NOMO-1 treated with dmso at 0.1 percent for 144 hours (cell line): ENCODE results near the gene HOXC9.

ENCODE experiments used
- DNase-seq: peaks from one replicate; lab custom pipeline; 2025; ENCODE audit not compliant: unreplicated experiment; lab: John Stamatoyannopoulos, UW

HOXC9 gene

GRCh38 chr12:54051026-54051842 is 51.3 kb downstream of the HOXC9 start:
- no peak for DNase-seq

- DNase-seq = no peak
Observed at GRCh38 chr12:54051874-54052437, 52.0 kb downstream of the HOXC9 start.

DNA sequence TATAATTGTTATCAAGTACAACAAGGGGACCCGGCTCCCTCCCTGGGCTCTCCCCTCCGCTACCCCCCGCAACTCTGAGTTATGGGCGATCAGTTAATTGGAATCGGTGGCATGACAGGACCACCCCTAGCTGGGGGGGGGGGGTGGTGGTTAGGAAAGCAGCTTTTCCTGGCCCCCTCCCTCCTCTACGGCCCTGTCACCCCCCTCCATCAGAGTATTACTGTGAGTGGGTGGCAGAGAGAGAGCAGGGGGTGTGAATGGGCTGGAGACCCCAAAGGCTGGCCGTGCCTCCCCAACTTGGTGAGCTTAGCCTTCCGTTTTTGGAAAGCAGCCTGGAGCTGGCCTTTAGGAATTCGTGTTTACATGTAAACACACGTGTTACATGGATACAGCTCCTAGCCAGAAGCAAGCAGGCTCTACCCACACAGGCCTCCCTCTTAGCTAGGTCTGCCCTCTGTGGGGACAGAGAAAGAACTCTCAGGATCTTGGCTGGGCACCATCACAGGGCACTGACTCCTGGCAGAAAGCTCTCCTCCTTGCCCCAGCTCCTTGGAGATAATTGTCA is 52.6 kb downstream of the HOXC9 start:
- DNase-seq = no peak
